Measurements from ENCODE around the gene FAT4. TPM values are rescaled to one million over a fixed set of nuclear protein-coding genes. Genes with fewer than 3 reads are reported as not detected.

Gene FAT4
- total RNA-seq, 1 donor from 2014 or later = 3.0 TPM

DNA sequence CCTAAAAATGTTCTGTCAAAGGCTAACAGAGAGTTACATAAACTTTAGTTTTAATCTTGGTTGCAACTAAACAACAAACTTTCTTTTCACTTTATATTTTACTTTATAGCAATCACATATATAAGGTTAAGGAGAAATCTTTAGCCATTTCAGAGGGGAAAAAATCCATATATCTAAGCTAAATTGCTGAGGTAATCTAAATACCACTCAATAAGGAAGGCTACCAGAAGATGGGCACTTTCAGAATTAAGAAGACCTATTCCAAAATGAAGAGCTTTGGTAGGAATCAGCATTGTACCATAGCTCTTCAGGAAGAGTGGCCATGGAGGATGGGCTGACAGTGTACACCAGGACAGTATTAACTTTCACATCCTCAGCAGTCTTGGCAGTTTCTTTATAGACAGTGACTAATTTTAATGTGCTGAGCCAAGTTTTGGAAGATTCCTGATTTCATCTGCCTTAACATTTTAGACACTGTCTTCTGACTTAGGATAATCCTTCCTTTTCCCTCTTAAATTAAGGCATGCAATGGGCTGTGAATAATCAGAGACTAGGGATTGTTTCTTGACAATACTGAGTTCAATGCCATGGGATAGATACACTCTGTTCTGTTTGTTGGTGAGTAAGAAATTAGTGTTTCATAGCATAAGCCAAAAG, 7.1 kb downstream of the FAT4 start:
- DNase-seq (ENCODE audit: low read depth) = no peak
- H3K4me3 ChIP-seq (ENCODE audit: low read depth, low read length) = no peak overlapping the region

DNA sequence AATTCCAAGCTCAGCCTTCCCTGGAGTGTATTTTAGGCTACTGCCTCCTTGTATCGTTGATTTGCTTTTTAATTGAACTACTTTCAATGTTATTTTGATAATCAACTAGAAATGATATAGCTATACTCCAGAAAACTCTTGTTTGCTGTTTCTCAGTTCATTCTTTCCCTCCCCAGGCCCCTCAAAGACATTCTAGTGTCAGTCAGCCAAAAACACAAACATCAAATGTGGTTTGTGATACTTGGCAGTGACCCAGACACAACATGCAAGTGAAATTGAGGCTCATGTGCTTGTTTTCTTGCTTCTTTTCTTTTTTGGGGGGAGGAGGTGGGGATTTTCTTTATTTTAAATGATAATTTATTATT, 7.6 kb downstream of the FAT4 start:
- Histone ChIP-seq H3K36me3 (ENCODE audit: control insufficient read depth, insufficient read depth, low read length) (no peaks in the 10 kb centered on the region), H3K27me3 (ENCODE audit: control insufficient read depth, insufficient read depth, low read length) (no peaks in the 10 kb centered on the region), H3K4me3 (ENCODE audit: low read depth, low read length) (no peak overlapping the region)
- TF ChIP-seq, protein P1, sequence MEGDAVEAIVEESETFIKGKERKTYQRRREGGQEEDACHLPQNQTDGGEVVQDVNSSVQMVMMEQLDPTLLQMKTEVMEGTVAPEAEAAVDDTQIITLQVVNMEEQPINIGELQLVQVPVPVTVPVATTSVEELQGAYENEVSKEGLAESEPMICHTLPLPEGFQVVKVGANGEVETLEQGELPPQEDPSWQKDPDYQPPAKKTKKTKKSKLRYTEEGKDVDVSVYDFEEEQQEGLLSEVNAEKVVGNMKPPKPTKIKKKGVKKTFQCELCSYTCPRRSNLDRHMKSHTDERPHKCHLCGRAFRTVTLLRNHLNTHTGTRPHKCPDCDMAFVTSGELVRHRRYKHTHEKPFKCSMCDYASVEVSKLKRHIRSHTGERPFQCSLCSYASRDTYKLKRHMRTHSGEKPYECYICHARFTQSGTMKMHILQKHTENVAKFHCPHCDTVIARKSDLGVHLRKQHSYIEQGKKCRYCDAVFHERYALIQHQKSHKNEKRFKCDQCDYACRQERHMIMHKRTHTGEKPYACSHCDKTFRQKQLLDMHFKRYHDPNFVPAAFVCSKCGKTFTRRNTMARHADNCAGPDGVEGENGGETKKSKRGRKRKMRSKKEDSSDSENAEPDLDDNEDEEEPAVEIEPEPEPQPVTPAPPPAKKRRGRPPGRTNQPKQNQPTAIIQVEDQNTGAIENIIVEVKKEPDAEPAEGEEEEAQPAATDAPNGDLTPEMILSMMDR (IDR thresholded peaks at IDR 0.05; ENCODE audit: insufficient read depth, low read length, poor library complexity, severe bottlenecking) = no peak
- no peak for DNase-seq (ENCODE audit: low read depth)

More for the DNA sequence above, 7.1 kb downstream of the FAT4 start:
- Histone ChIP-seq H3K36me3 (ENCODE audit: control insufficient read depth, insufficient read depth, low read length) (no peaks in the 10 kb centered on the region), H3K27me3 (ENCODE audit: control insufficient read depth, insufficient read depth, low read length) (no peaks in the 10 kb centered on the region)
- TF ChIP-seq, protein P1 (IDR thresholded peaks at IDR 0.05; ENCODE audit: insufficient read depth, low read length, poor library complexity, severe bottlenecking) = no peak

DNA sequence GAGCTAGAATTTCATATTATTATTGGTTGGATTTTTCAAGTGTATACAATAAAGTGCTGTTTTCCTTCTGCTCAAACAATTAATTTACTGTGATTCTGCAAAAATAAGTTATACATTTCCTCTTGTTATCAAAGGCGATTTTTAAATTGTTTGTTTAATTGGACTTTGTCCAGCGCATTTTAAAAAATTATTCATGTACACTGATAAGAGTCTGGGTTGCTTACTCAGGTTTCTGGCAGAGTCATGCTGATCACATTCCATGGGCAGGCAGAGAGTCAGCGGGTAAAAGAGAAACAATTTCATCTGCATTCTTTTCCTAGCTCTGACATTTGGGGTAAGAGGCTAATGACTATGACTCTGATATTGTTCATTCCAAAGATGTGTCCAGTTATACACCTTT, 8.9 kb downstream of the FAT4 start:
- H3K27me3 ChIP-seq (ENCODE audit: control insufficient read depth, insufficient read depth, low read length) = no peaks in the 10 kb centered on the region
- H3K4me3 ChIP-seq (ENCODE audit: low read depth, low read length) = no peak overlapping the region
- no peak for DNase-seq (ENCODE audit: low read depth)
- H3K36me3 ChIP-seq (ENCODE audit: control insufficient read depth, insufficient read depth, low read length) = no peaks in the 10 kb centered on the region
- TF ChIP-seq, protein P1 (IDR thresholded peaks at IDR 0.05; ENCODE audit: insufficient read depth, low read length, poor library complexity, severe bottlenecking) = no peak

DNA sequence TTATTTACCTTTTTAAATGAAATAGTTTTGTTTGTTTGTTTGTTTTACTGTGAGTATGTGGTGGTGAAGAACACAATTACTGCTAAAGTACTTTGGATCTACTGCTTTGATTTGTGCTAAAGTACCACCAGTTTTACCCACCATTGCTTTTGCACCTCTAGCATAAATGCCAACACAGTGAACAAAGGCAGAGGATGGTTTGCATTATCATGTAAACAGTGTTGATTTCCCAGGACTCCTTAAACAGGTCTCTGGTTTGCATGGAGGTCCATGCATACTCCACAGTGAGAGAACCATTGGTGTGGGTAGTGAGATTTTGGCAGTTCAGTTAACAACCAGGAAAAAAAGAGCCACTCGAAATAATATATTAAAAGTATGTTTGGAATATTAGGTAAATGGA, 11.0 kb downstream of the FAT4 start:
- TF ChIP-seq, protein P1 (IDR thresholded peaks at IDR 0.05; ENCODE audit: insufficient read depth, low read length, poor library complexity, severe bottlenecking) = no peak
- no peaks in the 10 kb centered on the region for H3K36me3 ChIP-seq (ENCODE audit: control insufficient read depth, insufficient read depth, low read length)
- no peak for DNase-seq (ENCODE audit: low read depth)
- H3K4me3 ChIP-seq (ENCODE audit: low read depth, low read length) = no peak overlapping the region
- no peaks in the 10 kb centered on the region for H3K27me3 ChIP-seq (ENCODE audit: control insufficient read depth, insufficient read depth, low read length)

DNA sequence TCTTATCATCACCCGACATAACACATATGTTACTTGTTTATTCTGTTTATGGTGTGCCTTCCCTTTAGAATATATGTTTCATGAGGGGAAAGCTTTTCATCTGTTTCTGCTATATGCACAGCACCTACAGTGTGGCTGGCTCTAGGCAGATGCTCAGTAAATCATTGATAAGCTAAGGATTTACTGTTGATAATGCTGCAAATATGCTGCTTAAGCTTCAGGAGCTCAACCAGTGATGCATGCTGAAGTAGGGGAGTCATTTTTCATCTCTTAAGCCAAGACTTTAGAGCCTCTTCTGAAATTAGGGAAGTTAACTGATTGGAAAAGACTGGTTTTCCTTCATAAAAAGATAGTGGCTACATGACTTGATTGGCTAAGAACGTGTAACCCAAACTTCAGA, 16.4 kb downstream of the FAT4 start:
- Histone ChIP-seq H3K36me3 (ENCODE audit: control insufficient read depth, insufficient read depth, low read length) (no peaks in the 10 kb centered on the region), H3K4me3 (ENCODE audit: low read depth, low read length) (no peak overlapping the region), H3K27me3 (ENCODE audit: control insufficient read depth, insufficient read depth, low read length) (no peaks in the 10 kb centered on the region)
- no peak for DNase-seq (ENCODE audit: low read depth)
- TF ChIP-seq, protein P1 (IDR thresholded peaks at IDR 0.05; ENCODE audit: insufficient read depth, low read length, poor library complexity, severe bottlenecking) = no peak

DNA sequence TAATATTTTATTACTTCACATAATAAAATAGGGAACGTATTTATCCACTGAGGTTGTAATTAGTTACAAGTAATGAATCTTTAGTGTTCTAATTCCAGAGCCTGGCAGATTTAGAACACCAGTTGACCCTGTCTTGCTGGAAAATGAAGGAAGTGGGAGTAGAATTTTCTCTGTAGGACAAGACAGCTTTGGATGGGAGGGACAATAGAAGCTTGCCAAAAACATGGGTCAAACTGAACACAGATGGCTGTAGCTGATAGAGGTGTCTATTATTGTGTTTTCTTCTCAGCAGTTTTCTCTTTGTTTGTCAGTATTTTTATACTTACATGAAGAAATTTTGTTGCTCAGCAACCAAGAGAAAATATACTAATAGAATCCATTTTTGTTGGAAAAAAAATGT, 20.2 kb downstream of the FAT4 start:
- Histone ChIP-seq H3K4me3 (ENCODE audit: low read depth, low read length) (no peak overlapping the region), H3K36me3 (ENCODE audit: control insufficient read depth, insufficient read depth, low read length) (no peaks in the 10 kb centered on the region), H3K27me3 (ENCODE audit: control insufficient read depth, insufficient read depth, low read length) (no peaks in the 10 kb centered on the region)
- TF ChIP-seq, protein P1 (IDR thresholded peaks at IDR 0.05; ENCODE audit: insufficient read depth, low read length, poor library complexity, severe bottlenecking) = no peak
- DNase-seq (ENCODE audit: low read depth) = no peak

Measured in kidney epithelial cell (primary cell).